Pancreas (tissue), 10 donors: ENCODE data around the gene PHACTR3. TPM values are rescaled to one million over a fixed set of nuclear protein-coding genes. Genes with fewer than 3 reads are reported as not detected.

Experiments
- ATAC-seq, 4 donors: fragments of 200-7000 bp; cut with Tn5 transposase; one replicate each; pipeline versions ENCODE4 v1.8.0 to v1.9.1; 2020; ENCODE audit warnings: mild to moderate bottlenecking in 4 of 4, moderate library complexity in 4 of 4
- DNase-seq, 6 donors: peaks; one replicate each; pipeline ENCODE4 v3.0.0-alpha.2; 2020
- FAIRE-seq: peaks from 2 replicates; lab custom pipeline; 2012; peaks lifted over from hg19 to GRCh38; lab: Jason Lieb, UNC
- H3K27ac ChIP-seq, 4 donors: fragments of 200-600 bp; sonication (generic); 1 replicate in 3 of 4; 2 replicates in 1 of 4; pipeline versions ENCODE4 v1.5.0 to v1.8.0; 2020
- H3K27me3 ChIP-seq, 4 donors: fragments of 200-600 bp; one replicate each; pipeline ENCODE4 v1.8.0; 2021
- H3K36me3 ChIP-seq, 3 donors: fragments of 200-600 bp; sonication (generic) in 1 of 3; one replicate each; pipeline versions ENCODE4 v1.5.0 to v1.8.0; 2020 to 2021
- H3K4me1 ChIP-seq, 3 donors: fragments of 200-600 bp; one replicate each; pipeline ENCODE4 v1.8.0; 2021
- H3K4me3 ChIP-seq, 4 donors: fragments of 200-600 bp; sonication (generic) in 2 of 4; one replicate each; pipeline versions ENCODE4 v1.5.0 to v1.8.0; 2020 to 2021
- H3K9me3 ChIP-seq, 4 donors: fragments of 200-600 bp; one replicate each; pipeline ENCODE4 v1.8.0; 2021
- WGBS, 2 donors: extraction: QIAGEN DNeasy Blood & Tissue Kit; methylation state at CpG; one replicate each; pipeline ENCODE4 v1.1.7; 2013; 5-methylcytosine and 5-hydroxymethylcytosine counted together
- intact Hi-C, 3 donors: fragments of 100-400 bp; cut with DNase I; formaldehyde crosslinking; loops; one replicate each; pipeline versions ENCODE4 v1.11.1 to v1.14.2; 2022
- polyA plus RNA-seq, 2 donors: library from polyadenylated mRNA; stranded (reverse); fragments of 200-250 nt; gene quantifications; one replicate each; pipeline ENCODE4 v1.2.3, GENCODE V29; 2013
- total RNA-seq, 6 donors: library from RNA; stranded (reverse); fragmentation: NEBNext Ultra II Directional in 4 of 6; extraction: Animal tissue kit (Norgen Biotek cat#: 25700) in 4 of 6; gene quantifications; one replicate each; pipeline versions ENCODE4 v1.2.1 to v1.2.4, GENCODE V29; 2021 to 2023
- TF ChIP-seq, protein P1 (sequence below), 4 donors: fragments of 200-600 bp; sonication (generic) in 3 of 4; IDR thresholded peaks; one replicate each; pipeline versions ENCODE4 v1.5.0 to v1.8.0; 2021; ENCODE audit warnings: antibody characterized with exemption in 4 of 4
- donor health status: healthy with polysubstance abuse.
- donor health status: DM: no; HTN: no; CAD: no; lungs with moderate emphysema.
- donor health status: DM: no; HTN: no; CAD: no.
- donor health status: control.
- donor health status: control.
- donor health status: Bipolar disorder and iron deficiency.
- donor health status: DM: yes; HTN: yes; CAD: no.
- donor health status: DM: no; HTN: no; CAD: no.
- donor health status: DM: no; HTN: no; CAD: no.
- donor health status: DM: yes; HTN: yes; CAD: no.

Gene PHACTR3
- total and polyA plus RNA-seq, 8 donors, result 0.14 to 1.5 (median 0.35) TPM; not detected in 3

GRCh38 chr20:59705651-59706399 lies 101.5 kb downstream of the PHACTR3 start:
- no peak for ATAC-seq
- intact Hi-C loops, result no loop called here
- DNase-seq, result no peak
- Histone ChIP-seq H3K4me1 (no peaks in the 10 kb centered on the region), H3K27me3 (no peaks in the 10 kb centered on the region), H3K4me3 (no peak overlapping the region), H3K9me3 (no peaks in the 10 kb centered on the region), H3K27ac (no peak overlapping the region), H3K36me3 (no peaks in the 10 kb centered on the region)
- 15% methylated on average over 5 of the region's 5 CpGs for WGBS, 2 donors
- TF ChIP-seq, protein P1, sequence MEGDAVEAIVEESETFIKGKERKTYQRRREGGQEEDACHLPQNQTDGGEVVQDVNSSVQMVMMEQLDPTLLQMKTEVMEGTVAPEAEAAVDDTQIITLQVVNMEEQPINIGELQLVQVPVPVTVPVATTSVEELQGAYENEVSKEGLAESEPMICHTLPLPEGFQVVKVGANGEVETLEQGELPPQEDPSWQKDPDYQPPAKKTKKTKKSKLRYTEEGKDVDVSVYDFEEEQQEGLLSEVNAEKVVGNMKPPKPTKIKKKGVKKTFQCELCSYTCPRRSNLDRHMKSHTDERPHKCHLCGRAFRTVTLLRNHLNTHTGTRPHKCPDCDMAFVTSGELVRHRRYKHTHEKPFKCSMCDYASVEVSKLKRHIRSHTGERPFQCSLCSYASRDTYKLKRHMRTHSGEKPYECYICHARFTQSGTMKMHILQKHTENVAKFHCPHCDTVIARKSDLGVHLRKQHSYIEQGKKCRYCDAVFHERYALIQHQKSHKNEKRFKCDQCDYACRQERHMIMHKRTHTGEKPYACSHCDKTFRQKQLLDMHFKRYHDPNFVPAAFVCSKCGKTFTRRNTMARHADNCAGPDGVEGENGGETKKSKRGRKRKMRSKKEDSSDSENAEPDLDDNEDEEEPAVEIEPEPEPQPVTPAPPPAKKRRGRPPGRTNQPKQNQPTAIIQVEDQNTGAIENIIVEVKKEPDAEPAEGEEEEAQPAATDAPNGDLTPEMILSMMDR (IDR thresholded peaks at IDR 0.05), result no peak
- no peak for FAIRE-seq

DNA sequence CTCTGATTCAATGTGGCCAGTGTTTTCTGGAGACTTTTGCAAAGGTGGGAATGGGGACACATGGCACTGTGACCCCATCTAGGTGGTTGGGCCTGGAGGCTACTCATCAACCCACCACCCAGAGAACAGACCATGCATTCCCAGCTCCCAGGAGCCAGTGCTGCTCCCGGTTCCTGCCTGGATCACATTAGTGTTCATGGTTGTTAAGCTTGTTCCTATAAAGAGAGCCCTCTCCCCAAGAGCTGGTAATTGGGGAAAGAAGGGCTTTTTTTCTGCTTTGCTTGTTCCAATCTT lies 102.0 kb downstream of the PHACTR3 start:
- TF ChIP-seq, protein P1 (IDR thresholded peaks at IDR 0.05), result no peak
- Histone ChIP-seq H3K36me3 (no peaks in the 10 kb centered on the region), H3K27me3 (no peaks in the 10 kb centered on the region), H3K9me3 (no peaks in the 10 kb centered on the region), H3K4me1 (no peaks in the 10 kb centered on the region), H3K27ac (no peak overlapping the region), H3K4me3 (no peak overlapping the region)
- WGBS, 2 donors, result 31 to 39% methylated on average over 1 of the region's 1 CpG
- DNase-seq, result no peak
- FAIRE-seq, result no peak
- intact Hi-C loops, result no loop called here
- ATAC-seq, result no peak

DNA sequence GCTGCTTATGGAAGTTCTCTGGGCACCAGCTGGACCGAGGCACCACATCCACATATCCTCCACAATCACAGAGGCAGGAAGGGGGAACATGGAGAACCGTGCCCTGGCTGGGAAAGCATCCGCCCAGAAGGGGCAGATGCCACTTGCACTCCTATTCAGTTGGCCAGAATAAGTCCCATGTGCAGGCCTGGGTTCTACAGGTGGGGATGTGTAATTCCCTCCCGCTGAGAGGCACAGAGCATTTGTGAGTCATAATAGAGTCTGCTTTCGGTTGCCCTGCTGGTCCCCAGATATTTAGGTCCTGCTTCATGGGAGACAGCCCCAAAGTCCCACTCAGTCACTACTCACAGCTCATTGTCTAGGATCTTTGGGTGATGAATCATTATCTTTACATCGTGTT lies 104.0 kb downstream of the PHACTR3 start:
- Histone ChIP-seq H3K36me3 (no peaks in the 10 kb centered on the region), H3K4me1 (no peaks in the 10 kb centered on the region), H3K27me3 (no peaks in the 10 kb centered on the region), H3K27ac (no peak overlapping the region), H3K4me3 (no peak overlapping the region), H3K9me3 (no peaks in the 10 kb centered on the region)
- TF ChIP-seq, protein P1 (IDR thresholded peaks at IDR 0.05), result no peak
- ATAC-seq (no peak), DNase-seq (no peak), FAIRE-seq (no peak)
- intact Hi-C loops, result no loop called here
- WGBS, 2 donors, result 70 to 81% methylated on average over 6 of the region's 6 CpGs

DNA sequence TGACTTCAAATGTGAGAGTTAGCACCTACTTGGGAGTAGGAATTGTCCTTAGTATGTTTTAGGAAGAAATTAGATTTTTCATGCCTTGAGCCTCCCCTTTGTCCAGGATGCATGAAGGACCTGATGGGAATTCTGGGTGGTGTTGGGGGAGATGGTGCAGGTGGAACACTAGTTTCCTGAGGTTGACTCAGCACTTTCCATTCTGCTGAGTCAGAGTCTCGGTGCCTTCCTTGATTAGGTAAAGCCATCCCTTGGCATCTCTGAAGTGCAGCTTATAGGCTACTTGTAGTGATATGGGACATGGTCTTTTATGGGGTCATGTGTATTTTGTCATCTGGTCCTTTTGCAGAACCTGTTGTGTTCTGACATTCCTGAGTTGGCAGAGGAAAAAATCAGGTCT lies 105.3 kb downstream of the PHACTR3 start:
- TF ChIP-seq, protein P1 (IDR thresholded peaks at IDR 0.05), result no peak
- H3K27me3 ChIP-seq, result peaks cover 0 to 8% (median 0%) of the 10 kb centered on the region in 4 donors
- FAIRE-seq, result no peak
- DNase-seq, result no peak
- 24 to 37% methylated on average over 1 of the region's 1 CpG for WGBS, 2 donors
- ATAC-seq, result no peak
- H3K9me3 ChIP-seq, result no peaks in the 10 kb centered on the region
- no peaks in the 10 kb centered on the region for H3K4me1 ChIP-seq
- intact Hi-C loops, result no loop called here
- H3K4me3 ChIP-seq, result no peak overlapping the region
- H3K27ac ChIP-seq, result no peak overlapping the region
- H3K36me3 ChIP-seq, result no peaks in the 10 kb centered on the region

- Histone ChIP-seq H3K27me3 (peaks cover 0 to 8% (median 0%) of the 10 kb centered on the region in 4 donors), H3K4me3 (no peak overlapping the region), H3K4me1 (no peaks in the 10 kb centered on the region), H3K9me3 (no peaks in the 10 kb centered on the region), H3K36me3 (no peaks in the 10 kb centered on the region), H3K27ac (no peak overlapping the region)
- TF ChIP-seq, protein P1 (IDR thresholded peaks at IDR 0.05), result no peak
- DNase-seq, result no peak
- no peak for ATAC-seq
- FAIRE-seq, result no peak
- intact Hi-C loops, result no loop called here
These were observed 113.7 kb downstream of the PHACTR3 start for GRCh38 chr20:59718071-59718470.
